ENCODE measurements around the gene GNG7. TPM values are rescaled to one million over a fixed set of nuclear protein-coding genes. Genes with fewer than 3 reads are reported as not detected.
"Not testable (repeated sequence)": the region's sequence is repeated elsewhere in the genome, so short reads cannot be mapped to it uniquely, and the experiment has no call there.

GNG7 gene
- total RNA-seq, 8 experiments from 2014 or later: 0.20 to 8.1 (median 1.2) TPM

GRCh38 chr19:2627319-2627829 is 75.1 kb downstream of the GNG7 start:
- Histone ChIP-seq H3K27ac (no peak overlapping the region), H3K4me3 (no peak overlapping the region), H3K4me1 (replicated peaks in 1 of 2) (no peaks in the 10 kb centered on the region)
- in situ Hi-C loops (cut with MboI; ENCODE audit: low pct_unique_long_range_greater_than_20kb in 2 of 9, low sequenced_read_pairs in 9 of 9, unreplicated experiment in 9 of 9): no loop called here
- WGBS, 10 experiments: 0 to 72% (median 25%) methylated on average over 1 to 7 of the region's 17 CpGs; no CpG with 5 or more reads in 2 of the 10 experiments
- peak; percentile 76 to 99 (median 90) for ATAC-seq (replicated peaks in 6 of 8)

GRCh38 chr19:2625434-2625833 is 77.1 kb downstream of the GNG7 start:
- in situ Hi-C loops (cut with MboI; ENCODE audit: low pct_unique_long_range_greater_than_20kb in 2 of 9, low sequenced_read_pairs in 9 of 9, unreplicated experiment in 9 of 9): no loop called here
- ATAC-seq (replicated peaks in 6 of 8): no peak
- no peak overlapping the region for H3K4me3 ChIP-seq
- 74 to 100% (median 100%) methylated on average over 1 to 8 of the region's 9 CpGs; no CpG with 5 or more reads in 3 of the 10 experiments for WGBS, 10 experiments
- H3K27ac ChIP-seq: no peak overlapping the region
- no peaks in the 10 kb centered on the region for H3K4me1 ChIP-seq (replicated peaks in 1 of 2)

GRCh38 chr19:2624537-2625091 is 77.9 kb downstream of the GNG7 start:
- no peak overlapping the region for H3K27ac ChIP-seq
- in situ Hi-C loops (cut with MboI; ENCODE audit: low pct_unique_long_range_greater_than_20kb in 2 of 9, low sequenced_read_pairs in 9 of 9, unreplicated experiment in 9 of 9): loop anchor here in 1 of 9 experiments (25.0 kb wide), 1 partner anchor 137 kb away; the partner anchor contains the start of gene GADD45B
- H3K4me3 ChIP-seq: no peak overlapping the region
- no peaks in the 10 kb centered on the region for H3K4me1 ChIP-seq (replicated peaks in 1 of 2)
- 0 to 29% (median 18%) methylated on average over 1 to 3 of the region's 11 CpGs; no CpG with 5 or more reads in 6 of the 10 experiments for WGBS, 10 experiments
- peak in 6 of 8 experiments; percentile 22 to 78 (median 38) for ATAC-seq (replicated peaks in 6 of 8)

DNA sequence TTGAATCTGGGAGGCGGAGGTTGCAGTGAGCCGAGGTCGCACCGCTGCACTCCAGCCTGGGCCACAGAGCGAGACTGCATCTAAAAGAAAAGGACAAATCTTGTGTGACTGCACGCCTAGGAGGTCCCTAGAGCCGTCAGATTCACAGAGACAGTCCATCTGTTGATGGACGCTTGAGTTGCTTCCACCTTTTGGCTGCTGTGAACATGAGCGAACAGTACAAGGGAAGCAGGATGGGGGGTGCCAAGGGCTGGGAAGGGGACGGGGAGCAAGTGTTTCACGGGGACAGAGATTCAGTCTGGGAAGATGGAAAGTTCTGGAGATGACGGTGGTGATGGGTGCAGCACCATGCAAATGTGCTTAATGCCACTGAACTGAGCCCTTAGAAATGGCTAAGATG is 78.7 kb downstream of the GNG7 start:
- WGBS, 10 experiments: 88 to 100% (median 97%) methylated on average over 1 to 6 of the region's 12 CpGs; no CpG with 5 or more reads in 7 of the 10 experiments
- Histone ChIP-seq H3K27ac (no peak overlapping the region), H3K4me3 (no peak overlapping the region), H3K4me1 (replicated peaks in 1 of 2) (no peaks in the 10 kb centered on the region)
- no peak for ATAC-seq (replicated peaks in 6 of 8)
- in situ Hi-C loops (cut with MboI; ENCODE audit: low pct_unique_long_range_greater_than_20kb in 2 of 9, low sequenced_read_pairs in 9 of 9, unreplicated experiment in 9 of 9): loop anchor here in 1 of 9 experiments (25.0 kb wide), 1 partner anchor 136 kb away; the partner anchor contains the start of gene GADD45B

GRCh38 chr19:2622371-2622961 is 80.0 kb downstream of the GNG7 start:
- in situ Hi-C loops (cut with MboI; ENCODE audit: low pct_unique_long_range_greater_than_20kb in 2 of 9, low sequenced_read_pairs in 9 of 9, unreplicated experiment in 9 of 9): loop anchor here in 1 of 9 experiments (25.0 kb wide), 1 partner anchor 135 kb away; the partner anchor contains the start of gene GADD45B
- H3K4me1 ChIP-seq (replicated peaks in 1 of 2); H3K27ac ChIP-seq; H3K4me3 ChIP-seq; ATAC-seq (replicated peaks in 6 of 8): not testable (repeated sequence)
- 67 to 100% (median 86%) methylated on average over 1 to 4 of the region's 40 CpGs; no CpG with 5 or more reads in 5 of the 10 experiments for WGBS, 10 experiments

GRCh38 chr19:2619076-2619475 is 83.4 kb downstream of the GNG7 start:
- H3K27ac ChIP-seq: no peak overlapping the region
- no peak for ATAC-seq (replicated peaks in 6 of 8)
- no peaks in the 10 kb centered on the region for H3K4me1 ChIP-seq (replicated peaks in 1 of 2)
- H3K4me3 ChIP-seq: no peak overlapping the region
- in situ Hi-C loops (cut with MboI; ENCODE audit: low pct_unique_long_range_greater_than_20kb in 2 of 9, low sequenced_read_pairs in 9 of 9, unreplicated experiment in 9 of 9): loop anchor here in 4 of 9 experiments (10.0 to 25.0 kb wide), 3 partner anchors 132 to 154 kb away; partner anchors contain the start of gene GADD45B (in 3 of the 4)
- 70 to 100% (median 80%) methylated on average over 2 to 6 of the region's 6 CpGs; no CpG with 5 or more reads in 1 of the 10 experiments for WGBS, 10 experiments

DNA sequence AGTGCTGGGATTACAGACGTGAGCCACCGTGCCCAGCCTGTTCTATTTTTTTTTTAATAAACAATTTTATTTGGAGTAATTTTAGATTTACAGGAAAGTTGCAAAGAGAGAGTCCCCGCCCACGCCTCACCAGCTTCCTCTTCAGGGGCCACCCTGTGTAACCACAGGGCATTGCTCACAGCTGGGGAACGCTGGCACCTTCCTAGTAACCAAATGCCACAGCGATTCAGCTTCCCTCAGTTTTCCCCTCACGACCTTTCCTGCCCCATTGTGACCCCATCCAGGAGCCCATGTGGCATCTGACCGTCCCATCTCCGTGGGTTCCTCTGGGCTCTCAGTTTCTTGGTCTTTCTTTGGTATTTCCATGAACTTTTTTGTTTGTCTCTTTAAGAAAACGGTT is 83.9 kb downstream of the GNG7 start:
- no peaks in the 10 kb centered on the region for H3K4me1 ChIP-seq (replicated peaks in 1 of 2)
- H3K4me3 ChIP-seq: no peak overlapping the region
- in situ Hi-C loops (cut with MboI; ENCODE audit: low pct_unique_long_range_greater_than_20kb in 2 of 9, low sequenced_read_pairs in 9 of 9, unreplicated experiment in 9 of 9): loop anchor here in 4 of 9 experiments (10.0 to 25.0 kb wide), 3 partner anchors 131 to 154 kb away; partner anchors contain the start of gene GADD45B (in 3 of the 4)
- ATAC-seq (replicated peaks in 6 of 8): no peak
- 40 to 93% (median 79%) methylated on average over 1 to 9 of the region's 10 CpGs; no CpG with 5 or more reads in 2 of the 10 experiments for WGBS, 10 experiments
- H3K27ac ChIP-seq: no peak overlapping the region

- Histone ChIP-seq H3K4me3 (no peak overlapping the region), H3K4me1 (replicated peaks in 1 of 2) (no peaks in the 10 kb centered on the region), H3K27ac (no peak overlapping the region)
- 63 to 100% (median 79%) methylated on average over 2 to 6 of the region's 11 CpGs; no CpG with 5 or more reads in 2 of the 10 experiments for WGBS, 10 experiments
- in situ Hi-C loops (cut with MboI; ENCODE audit: low pct_unique_long_range_greater_than_20kb in 2 of 9, low sequenced_read_pairs in 9 of 9, unreplicated experiment in 9 of 9): loop anchor here in 4 of 9 experiments (10.0 to 25.0 kb wide), 3 partner anchors 130 to 153 kb away; partner anchors contain the start of gene GADD45B (in 3 of the 4)
- no peak for ATAC-seq (replicated peaks in 6 of 8)
Measured at GRCh38 chr19:2617393-2618165, 84.9 kb downstream of the GNG7 start.

DNA sequence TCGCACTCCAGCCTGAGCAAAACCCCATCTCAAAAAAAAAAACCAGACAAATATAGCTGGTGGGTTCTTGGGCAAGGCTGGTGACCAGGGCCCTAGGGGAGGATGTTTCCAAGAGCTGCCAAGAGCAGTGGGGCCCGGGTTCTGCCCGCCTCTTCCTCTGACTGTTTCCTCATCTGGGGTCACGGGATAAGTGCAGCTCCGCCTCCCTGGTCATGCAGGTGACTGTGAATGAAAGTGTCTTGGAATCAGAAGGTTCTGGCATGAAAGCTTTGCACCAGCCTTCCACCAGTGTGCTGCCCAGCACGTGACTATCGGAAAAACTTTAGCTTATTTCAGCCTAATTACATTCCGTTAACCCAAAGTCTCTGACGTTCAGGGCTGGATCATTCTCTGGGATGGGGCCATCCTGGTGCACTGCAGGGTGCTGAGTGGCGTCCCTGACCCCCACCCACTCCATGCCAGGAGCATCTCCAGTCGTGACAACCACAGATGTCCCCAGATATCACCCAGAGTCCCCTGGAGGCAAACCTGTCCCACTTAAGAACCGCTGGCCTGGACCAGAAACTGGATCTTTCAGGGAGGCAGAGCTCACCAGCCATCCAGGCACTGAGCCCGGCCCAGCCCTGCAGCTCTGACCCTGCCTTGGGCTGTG is 85.6 kb downstream of the GNG7 start:
- ATAC-seq (replicated peaks in 6 of 8): no peak

GRCh38 chr19:2615782-2616181 is 86.7 kb downstream of the GNG7 start:
- no peak for ATAC-seq (replicated peaks in 6 of 8)
- WGBS, 10 experiments: 66 to 100% (median 82%) methylated on average over 1 to 4 of the region's 6 CpGs; no CpG with 5 or more reads in 5 of the 10 experiments
- Histone ChIP-seq H3K4me1 (replicated peaks in 1 of 2) (no peaks in the 10 kb centered on the region), H3K27ac (no peak overlapping the region), H3K4me3 (no peak overlapping the region)
- in situ Hi-C loops (cut with MboI; ENCODE audit: low pct_unique_long_range_greater_than_20kb in 2 of 9, low sequenced_read_pairs in 9 of 9, unreplicated experiment in 9 of 9): loop anchor here in 4 of 9 experiments (10.0 to 25.0 kb wide), 3 partner anchors 128 to 151 kb away; partner anchors contain the start of gene GADD45B (in 3 of the 4)

More for the DNA sequence above, 85.6 kb downstream of the GNG7 start:
- in situ Hi-C loops (cut with MboI; ENCODE audit: low pct_unique_long_range_greater_than_20kb in 2 of 9, low sequenced_read_pairs in 9 of 9, unreplicated experiment in 9 of 9): loop anchor here in 4 of 9 experiments (10.0 to 25.0 kb wide), 3 partner anchors 130 to 152 kb away; partner anchors contain the start of gene GADD45B (in 3 of the 4)
- Histone ChIP-seq H3K4me1 (replicated peaks in 1 of 2) (no peaks in the 10 kb centered on the region), H3K4me3 (no peak overlapping the region), H3K27ac (no peak overlapping the region)
- 46 to 83% (median 61%) methylated on average over 1 to 6 of the region's 13 CpGs; no CpG with 5 or more reads in 4 of the 10 experiments for WGBS, 10 experiments

DNA sequence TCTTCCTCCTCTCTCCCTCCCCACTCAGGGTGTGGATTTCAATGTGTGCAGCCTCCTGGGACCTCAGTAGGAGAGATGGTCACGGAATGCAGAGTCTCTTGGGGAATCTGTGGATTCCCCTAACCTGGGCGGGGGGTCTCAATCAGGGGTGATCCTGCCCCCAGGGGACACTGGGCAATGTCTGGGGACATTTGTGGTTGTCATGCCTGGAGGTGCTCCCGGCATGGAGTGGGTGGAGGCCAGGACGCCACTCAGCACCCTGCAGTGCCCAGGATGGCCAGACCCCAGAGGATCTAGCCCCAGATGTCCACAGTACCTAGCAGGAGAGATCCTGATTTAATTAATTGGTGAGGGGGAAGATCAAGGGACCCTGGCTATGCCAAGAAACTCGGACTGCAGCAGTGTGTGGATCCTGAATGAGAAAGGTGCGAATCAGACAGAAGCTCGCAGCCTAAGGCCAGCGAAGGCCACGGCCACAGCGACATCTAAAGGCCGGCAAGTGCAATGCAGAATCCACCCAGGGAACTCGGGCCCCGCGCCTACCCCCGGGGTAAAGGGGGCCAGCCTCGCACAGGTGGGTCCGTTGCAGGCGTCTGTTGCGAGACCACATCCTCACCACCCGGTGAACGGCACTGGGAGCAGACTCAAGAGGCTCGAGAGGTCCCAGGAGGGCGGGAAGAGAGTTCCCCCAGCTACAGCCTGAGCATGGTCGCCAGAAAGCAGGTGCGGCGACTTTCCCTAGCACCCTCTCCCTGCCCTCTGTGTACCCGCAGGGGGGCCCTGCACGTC is 88.8 kb downstream of the GNG7 start:
- peak in 3 of 8 experiments; percentile 41 to 50 (median 41) for ATAC-seq (replicated peaks in 6 of 8)
- no peak overlapping the region for H3K27ac ChIP-seq
- in situ Hi-C loops (cut with MboI; ENCODE audit: low pct_unique_long_range_greater_than_20kb in 2 of 9, low sequenced_read_pairs in 9 of 9, unreplicated experiment in 9 of 9): loop anchor here in 4 of 9 experiments (10.0 to 25.0 kb wide), 3 partner anchors 126 to 149 kb away; partner anchors contain the start of gene GADD45B (in 3 of the 4)
- H3K4me3 ChIP-seq: no peak overlapping the region
- H3K4me1 ChIP-seq (replicated peaks in 1 of 2): no peaks in the 10 kb centered on the region
- 0 to 40% (median 9%) methylated on average over 1 to 9 of the region's 28 CpGs; no CpG with 5 or more reads in 7 of the 10 experiments for WGBS, 10 experiments
